GM19395 (cell line): ENCODE measurements around the gene POLE.

Experiments
- ATAC-seq: cut with Tn5 transposase; IDR thresholded peaks from one replicate; pipeline ENCODE4 v1.9.1; 2021; ENCODE audit warnings: mild to moderate bottlenecking, moderate library complexity; ENCODE audit not compliant: unreplicated experiment

The POLE gene

DNA sequence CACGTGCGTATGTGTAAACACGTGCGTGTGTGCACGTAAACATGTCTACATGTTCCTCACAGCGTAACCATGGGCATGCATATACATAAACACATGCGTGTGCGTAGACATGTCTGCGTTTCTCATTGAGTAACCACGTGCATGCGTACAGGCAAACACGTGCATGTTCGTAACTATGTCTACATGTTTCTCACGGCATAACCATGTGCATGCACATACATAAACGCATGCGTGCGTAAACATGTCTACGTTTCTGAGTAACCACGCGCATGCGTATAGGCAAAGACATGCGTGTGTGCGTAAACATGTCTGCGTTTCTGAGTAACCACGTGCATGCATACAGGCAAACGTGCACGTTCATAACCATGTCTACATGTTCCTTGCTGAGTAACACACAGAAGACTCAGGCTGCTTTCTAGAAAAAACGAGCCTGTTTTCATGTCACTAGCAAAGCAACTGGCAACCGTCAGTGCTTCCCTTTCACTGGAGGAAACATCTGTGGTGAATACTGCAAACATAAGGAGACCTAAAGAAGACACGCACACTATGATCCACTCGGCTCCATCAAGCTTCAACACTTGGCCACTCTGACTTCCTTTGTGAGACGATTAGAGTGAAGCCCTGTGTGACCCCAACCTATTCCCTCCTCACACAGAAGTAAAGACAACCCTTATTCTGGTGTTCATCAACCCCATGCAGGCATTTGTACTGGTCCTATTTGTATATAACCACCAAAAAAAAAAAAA is 28.8 kb downstream of the POLE start:
- ATAC-seq = no peak

DNA sequence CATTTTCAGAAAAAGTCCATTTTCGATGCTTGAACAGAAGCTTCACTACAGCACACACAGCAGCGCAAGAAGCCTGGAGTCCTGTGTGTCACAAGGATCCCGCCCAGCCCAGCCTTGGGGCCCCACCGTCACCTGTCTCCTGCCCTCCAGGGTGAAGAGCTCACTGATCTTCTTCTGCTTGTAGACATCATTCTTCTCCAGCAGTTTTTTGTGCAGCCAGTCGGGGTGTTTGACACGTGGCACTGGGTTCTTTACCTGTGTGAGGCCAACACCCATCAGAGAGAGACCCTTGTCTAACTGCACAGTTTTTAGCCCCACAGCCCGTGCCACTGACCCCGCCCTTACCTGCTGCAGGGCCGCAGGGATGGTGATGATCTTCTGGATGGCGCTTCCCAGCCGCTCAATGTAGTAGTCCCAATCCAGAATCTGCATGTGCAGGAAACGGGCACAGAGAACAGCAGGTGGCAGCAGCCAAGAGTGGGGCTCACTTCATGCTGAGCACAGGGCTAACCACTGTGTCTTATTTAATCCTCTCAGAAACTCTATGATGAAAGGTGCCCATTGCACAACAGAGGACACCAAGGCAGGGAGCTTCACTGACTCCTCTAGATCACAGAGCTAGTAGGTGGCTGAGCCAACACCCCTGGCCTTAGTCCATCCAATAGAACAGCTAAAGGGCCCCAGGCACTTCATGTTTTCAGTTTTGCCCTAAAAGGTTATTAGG is 30.0 kb downstream of the POLE start:
- no peak for ATAC-seq

DNA sequence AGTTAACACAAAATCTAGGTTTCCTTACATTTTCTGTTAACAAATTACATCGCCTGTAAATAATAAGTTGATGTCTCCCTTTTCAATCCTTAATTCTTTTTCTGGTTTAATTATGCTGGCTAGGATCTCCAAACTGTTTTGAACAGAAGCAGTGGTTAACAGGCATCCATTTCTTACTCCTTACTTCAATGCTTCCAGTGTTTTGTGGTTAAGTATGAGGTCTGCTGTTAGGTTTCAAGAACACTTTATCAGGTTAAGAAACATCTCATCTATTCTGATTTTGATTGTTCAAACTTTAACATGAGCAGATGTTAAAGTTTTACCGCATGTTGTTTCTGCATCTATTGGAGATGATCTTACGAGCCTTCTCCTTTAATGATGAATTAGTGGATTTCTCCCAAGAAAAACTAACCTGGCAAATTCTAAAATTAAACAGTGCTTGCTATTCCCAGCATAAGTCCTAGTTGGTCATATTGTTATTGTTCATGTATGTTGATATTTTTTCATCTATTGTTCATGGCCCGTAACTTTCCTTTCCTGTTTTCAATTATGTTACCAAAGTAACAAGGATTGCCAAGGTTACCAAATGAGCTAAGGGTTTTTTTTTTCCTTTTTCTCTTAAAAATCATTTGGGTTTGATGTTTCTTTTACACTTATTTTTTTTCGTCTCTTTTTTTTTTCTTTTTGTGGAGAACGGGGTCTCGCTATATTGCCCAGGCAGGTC is 33.4 kb downstream of the POLE start:
- ATAC-seq = no peak

DNA sequence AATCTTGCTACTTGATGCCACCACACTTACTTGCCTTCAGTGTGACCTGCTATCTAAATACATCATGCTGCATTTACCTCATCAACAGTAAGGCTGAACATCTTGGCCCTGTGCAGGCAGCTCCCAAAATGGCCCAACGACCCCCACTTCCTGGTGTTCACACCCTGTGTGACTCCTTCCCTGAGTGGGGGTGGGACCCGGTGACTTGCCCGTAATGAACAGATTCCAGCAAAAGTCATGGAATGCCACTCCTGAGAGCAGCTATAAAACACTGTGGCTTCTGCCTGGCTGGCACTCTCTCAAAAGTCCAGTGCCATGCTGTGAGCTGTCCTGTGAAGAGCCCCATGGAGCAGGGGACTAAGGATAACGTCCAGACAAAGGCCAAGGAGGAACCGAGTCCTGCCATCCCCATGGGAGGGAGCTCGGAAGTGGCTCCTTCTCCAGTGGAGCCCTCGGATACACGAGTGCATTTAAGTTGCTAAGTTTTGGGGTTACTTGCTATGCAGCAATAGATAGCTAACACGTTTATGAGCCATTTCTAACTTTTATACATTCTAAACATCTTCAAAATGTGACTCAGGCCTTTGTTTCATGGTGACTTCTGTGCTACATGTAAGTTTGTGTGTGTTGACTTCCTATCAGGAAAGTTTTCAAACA is 35.6 kb downstream of the POLE start:
- no peak for ATAC-seq

DNA sequence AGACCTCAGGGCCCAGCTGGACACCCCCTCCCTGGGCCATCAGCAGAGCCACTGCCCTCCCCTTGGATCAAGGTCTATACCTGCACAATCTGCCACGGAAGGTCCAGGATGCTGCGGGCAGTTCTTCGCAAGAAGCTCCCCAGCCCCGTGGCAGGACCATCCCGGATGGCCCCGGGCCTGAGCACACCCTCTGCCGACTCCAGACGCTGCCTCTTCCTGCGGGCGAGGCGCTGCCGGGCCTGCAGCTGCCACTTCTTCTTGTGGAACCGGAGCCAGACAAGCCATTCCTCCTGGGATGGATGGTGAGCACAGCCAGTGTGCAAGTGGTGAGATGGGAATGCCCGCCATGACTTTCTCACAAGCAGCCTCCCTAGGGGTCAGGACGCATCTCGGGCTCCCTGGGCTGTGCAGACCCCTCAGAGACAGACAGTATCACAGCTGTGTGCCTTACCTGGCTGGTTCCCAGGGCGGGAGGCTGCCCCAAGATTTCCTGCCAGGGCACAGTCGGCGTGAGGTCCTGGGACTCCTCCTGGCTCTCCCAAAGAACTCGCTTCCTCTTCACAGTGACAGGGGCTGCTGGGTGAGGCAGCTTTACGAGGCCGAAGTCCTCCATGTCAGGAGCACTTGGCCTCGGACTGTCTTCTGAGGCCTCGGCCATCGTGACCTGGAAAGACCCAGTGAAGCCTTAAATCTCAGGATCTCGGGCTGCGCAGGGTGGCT is 37.8 kb downstream of the POLE start:
- no peak for ATAC-seq

DNA sequence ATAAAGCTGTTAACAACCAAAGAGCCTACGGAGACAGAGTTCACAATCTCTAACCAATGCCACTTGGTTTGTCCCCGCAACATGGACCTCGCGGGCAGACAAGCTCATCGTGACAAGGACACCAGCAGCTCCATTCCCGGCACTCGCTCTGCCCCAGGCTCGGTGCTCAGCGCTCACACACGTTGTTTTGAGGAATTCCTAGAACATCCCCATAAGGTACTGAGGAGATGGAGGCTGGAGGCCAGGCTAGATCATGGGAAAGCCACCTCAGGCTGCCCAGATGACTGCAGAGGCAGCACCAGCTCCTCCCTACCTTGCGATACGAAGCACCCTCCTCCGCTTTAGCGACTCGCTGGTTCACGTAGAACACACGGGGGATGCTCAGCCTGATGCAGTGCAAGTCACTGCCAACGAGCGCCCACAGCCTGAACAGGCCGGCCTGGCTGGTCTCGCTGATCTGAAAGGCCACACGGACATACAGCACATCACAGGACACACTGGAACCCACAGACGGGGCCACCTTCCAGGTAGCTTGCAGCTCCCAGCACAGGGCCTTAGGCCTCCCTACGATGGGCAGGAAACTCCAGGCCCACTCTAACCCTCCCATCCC is 38.4 kb downstream of the POLE start:
- ATAC-seq = no peak

DNA sequence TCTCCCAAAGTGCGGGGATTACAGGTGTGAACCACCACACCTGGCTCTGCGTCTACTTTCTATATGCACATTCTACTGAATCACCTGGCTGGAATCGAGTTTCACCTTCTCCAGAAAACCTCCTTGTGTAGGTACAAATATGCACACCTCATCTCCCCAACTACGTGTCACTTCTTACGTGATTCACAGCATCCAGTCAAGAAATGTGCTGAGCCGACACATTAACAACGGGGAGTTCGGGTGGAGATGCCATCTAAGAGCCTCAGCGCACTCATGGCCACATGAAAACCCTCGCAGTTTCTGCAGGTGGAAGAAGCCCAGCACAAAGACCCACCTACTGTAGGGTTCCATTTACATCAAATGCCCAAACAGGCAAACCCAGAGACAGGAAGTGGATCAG is 39.3 kb downstream of the POLE start:
- no peak for ATAC-seq

DNA sequence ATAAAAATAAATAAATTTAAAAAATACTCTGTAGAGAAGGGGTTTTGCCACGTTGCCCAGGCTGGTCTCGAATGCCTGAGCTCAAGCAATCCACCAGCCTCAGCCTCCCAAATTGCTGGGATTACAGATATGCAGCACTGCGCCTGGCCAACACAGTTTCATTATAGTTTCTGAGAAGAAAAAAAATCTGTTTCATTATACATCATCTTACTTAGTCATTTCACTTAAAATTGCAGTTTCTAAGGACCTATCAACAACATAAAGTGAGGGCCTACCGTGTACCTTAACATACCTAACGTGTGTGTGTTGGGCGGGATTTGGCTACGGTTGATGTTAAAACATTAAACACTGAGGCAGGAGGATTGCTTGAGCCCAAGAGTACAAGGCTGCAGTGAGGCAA is 40.3 kb downstream of the POLE start:
- no peak for ATAC-seq

DNA sequence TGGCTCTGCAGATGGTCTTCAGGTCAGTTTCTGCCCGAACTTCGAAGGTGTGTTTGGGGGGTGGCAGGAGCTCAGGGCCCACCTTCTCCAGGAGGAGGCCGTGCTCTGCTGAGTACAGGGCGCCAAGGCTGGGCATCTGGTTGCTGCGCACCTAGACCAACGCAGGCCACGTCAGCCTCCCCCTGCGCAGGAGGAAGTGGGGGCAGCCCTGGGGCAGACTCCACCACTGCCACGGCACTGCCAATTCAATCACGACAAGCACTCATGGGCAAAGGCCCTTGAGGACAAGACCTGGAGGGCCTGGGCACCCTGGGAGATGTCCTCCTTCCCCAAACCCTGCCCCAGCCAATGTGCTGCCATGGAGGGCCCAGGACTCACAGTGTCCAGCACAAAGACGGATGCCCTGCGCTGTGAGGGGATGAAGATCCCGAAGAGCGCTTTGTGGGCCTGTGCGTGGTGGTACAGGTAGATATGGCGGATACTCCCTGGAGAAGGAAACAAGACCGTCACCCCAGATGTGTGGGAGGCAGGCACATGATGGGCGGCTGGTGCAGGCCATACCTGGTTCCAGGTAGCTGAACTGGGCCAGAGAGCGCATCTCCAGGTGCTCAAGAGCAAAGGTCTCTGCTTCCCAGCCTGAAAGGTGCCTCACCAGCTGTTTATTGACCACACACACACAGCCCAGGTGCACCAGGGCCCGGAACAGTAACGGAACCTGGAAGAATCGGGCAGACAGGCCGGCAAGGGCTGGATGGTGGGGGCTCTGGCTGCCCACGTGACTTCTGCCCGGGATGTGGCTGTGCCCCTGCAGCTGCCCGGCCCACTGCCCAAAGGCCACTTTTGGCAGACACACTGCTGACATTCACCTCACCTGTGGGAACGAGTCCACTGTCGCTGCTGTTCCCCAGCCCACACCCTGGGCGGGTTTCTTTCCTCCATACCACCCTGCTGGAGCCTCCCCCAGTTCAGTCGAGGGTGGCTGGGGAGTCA is 44.0 kb downstream of the POLE start:
- ATAC-seq = no peak

DNA sequence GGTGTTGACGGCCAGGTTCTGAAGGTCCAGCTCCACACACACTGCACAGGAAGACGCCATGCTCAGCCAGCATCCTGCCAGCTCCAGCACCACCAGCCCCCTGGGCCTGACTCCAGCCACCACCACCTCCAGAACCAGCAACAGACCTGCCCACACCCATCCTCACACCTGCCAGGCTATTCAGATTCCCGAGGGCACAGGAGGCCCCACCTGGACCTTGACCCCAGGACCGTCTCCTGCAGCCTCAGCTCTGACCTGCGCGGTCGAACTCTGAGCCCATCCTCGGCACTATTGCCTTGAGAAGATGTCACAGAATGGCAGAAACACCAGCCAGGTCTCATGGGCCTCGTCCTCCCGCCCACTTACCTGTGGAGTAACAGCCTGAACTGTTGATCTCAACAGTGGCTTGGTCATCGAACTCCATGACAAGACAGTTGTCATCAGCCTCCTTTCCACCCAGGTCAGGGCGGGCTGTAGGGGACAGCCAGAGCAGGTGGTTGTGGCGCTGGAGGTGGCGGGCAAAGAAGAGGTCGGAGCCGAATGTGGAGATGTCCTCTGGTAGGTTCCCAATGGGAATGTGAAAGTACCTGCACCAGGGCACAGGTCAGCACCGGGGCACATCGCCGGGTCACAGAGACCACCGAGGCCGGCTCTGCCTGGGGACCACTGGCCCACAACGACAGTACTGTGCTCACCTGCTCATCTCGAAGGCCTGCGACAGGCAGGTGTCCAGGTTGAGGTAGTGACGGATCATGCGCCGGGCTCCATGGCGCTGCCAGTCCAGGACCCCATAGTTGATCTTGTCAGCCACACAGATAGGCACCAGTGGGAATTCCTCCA is 45.1 kb downstream of the POLE start:
- no peak for ATAC-seq

DNA sequence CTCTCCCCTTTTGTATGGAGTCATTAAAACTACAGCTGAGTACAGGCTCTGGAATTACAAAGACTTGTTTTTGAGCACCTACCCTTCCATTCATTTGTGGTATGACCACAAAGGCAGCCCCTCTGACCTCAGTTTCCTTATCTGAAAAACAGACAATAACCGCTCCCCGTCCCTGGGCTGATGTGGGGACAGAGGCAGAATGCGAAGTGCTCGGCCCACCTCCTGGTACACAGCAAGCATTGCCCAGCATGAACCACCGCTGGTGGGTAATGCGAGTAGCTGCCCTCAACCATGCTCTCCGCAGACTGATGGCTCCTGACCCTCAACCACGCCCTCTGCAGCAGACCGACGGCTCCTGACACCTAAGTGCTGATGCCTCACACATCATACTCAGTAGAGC is 46.2 kb downstream of the POLE start:
- no peak for ATAC-seq

DNA sequence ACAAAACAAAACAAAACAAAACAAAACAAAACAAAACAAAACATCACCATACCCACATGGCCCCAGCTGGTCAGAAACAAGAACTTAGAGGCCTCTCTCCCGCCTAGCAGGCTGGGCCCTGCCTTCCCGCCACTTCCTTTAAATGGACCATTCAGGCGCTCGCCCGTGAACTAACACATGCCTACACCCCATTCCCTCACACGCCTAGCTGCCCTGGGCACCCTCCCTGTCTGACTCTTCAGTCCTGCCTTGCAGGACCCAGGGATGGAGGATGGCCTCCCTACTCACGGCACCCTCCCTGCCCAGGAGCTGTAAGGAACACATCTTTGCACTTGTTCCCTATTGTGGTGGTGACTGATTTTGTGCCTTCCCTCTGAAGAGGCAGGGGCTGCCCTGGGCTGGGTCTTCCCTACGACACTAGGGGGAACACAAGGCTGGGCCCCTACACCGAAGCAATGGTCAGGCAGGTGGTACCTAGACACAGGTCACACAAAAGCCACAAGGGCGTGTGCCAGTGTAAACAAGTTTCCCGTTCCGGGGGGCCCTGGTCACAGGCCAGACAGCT is 47.1 kb downstream of the POLE start:
- ATAC-seq = no peak

DNA sequence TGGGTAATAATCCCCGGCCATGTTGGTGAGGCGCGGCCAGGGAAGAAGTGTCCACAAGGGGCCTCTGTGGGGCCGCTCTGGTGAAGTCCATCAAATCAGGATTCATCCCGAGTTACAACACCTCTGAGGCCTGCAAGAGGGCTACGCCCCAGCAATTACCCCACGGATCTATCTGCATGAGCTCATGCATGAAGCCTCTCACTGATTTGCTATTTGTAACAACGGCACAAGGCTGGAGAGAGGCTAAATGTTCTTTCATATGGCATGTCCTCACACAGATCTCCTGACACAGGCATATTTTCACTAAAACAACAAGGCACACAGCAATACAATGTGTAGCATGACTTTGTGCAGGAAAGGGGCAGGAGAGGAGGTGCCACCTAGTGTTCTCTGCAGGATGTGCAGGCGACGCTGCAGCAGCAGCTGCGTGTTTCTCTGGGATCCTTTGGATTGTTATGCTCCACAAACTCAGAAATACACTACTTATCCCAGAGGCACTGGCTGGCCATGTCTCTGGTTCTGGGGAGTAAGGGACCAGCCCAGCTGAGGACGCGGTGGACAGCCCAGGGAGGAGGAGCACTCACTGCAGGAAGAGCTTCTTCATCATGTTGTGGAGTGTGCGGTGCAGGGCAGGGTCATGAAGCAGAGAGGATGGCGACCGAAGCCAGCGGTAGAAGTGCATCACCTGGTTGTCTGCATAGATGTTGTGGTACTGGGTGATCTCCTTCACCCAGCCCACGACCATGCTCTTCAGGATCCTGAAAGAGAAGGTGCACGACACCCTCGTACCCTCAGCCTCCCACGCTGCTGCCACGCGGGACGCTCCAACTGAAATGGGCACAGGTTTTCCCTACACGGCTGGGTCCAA is 48.4 kb downstream of the POLE start:
- ATAC-seq = no peak

DNA sequence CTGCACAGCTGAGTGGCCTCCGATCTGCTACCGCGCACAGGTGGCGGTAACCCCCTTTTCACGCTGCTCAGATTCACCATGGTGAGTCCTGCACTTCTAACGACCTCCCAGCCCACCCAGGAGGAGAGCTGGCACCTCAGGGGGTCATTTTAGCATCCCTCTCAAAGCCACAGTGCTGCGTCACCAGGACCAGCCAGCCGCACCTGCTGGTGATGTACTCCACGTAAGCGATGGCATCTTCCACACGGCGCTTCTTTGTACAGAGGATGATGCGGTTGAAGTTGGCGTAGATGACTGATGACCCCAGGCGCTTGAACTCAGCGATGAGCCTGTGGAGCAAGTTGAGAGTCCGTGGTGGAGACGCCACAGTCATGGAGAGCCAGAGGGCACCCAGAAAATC is 49.3 kb downstream of the POLE start:
- ATAC-seq = no peak

DNA sequence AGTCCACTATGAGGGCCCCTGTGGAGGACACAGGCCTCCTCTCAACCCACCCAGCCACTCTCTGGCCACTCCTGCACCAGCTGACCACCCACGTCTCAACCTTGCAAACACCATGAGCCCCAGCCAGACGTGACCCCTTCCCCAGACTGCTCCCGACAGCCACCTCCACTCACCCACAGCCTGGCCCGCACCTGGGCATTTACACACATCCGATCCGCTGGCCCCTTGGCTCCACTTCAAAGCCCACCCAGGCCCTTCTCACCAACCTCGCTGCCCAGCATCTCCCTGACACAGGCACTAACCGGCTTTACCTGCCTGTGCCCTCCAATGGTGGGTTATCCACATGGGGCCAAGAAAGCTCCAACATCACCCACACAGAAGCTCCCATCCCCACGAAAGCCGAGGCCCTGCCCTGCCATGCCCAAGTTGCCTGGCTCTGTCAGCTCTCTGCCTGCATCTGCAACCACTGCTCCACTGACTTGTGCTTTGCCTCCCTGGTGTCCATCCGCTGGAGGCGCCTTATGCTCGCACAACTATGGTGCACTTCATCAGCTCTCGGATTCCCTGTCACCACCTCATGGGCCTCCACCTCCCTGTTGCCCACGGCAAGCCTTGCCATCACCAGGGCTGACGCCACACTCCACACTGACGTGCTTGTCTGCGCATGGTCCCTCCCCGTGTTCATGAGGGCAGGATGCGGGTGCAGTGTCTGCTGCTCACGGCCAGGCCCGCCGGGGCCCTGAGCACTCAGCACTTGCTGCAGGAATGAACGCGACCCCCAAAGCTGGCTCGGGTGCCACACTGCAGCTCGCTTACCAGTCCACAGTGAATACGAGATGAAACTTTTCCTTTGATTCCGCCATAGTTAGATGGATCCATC is 51.8 kb downstream of the POLE start:
- ATAC-seq = no peak

DNA sequence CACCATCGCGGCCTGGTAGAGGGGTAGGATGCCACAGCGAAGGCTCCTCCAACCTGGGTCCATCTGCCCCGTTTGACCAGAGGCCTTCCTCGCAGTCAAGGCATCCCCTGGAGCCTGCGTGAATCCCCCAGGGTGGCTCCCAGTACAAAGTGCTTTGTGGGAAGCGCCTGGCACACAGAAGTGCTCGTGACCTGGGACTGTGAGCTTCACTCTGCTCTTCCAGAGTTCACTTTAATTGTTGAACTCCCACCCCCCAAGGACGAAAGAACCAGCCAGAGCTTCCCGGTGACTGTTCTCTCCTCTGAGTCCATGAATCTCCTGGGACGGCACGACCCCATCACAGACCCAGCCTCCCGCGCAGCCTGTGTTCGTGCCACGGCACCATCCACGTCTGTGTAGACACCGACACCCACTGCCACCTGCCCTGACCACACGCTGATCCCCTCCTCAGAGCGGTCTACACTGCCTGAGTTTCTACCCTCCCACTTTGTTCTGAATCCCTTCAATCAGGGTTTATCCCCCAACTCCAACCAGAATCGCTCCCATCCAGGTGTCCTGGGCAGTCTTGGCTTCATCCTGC is 52.6 kb downstream of the POLE start:
- no peak for ATAC-seq
